Measurements from ENCODE around the gene CDCA3. TPM values are rescaled to one million over a fixed set of nuclear protein-coding genes. Genes with fewer than 3 reads are reported as not detected.

CDCA3 gene
- total RNA-seq, 1 experiment from 2014 or later, result 61.8 TPM

GRCh38 chr12:6840330-6840729 is 10.8 kb downstream of the CDCA3 start:
- CTCF ChIA-PET, result interaction anchor here (1.1 to 5.1 kb wide), 5 partner anchors 12 to 87 kb away, joined by 3 to 28 read pairs (median 7); partner anchors contain the start of genes CDCA3, MLF2 and USP5
- H3K9me3 Mint-ChIP-seq, result no peaks in the 10 kb centered on the region
- no peaks in the 10 kb centered on the region for H3K27me3 Mint-ChIP-seq (ENCODE audit: low read depth)
- H3K27ac Mint-ChIP-seq, result peak overlapping the region; percentile 45; the same call in 1 of the 2 replicates
- DNase-seq (ENCODE audit: low spot score), result no peak
- H3K36me3 Mint-ChIP-seq, result peaks cover 49% of the 10 kb centered on the region
- TF ChIP-seq AR (CRISPR knock-in tag; IDR thresholded peaks at IDR 0.05), result no peak
- TF ChIP-seq NR3C1 (CRISPR knock-in tag; conservative IDR thresholded peaks at IDR 0.05; ENCODE audit: low read depth), result no peak
- TF ChIP-seq PREB (CRISPR knock-in tag; IDR thresholded peaks at IDR 0.05; ENCODE audit: borderline replicate concordance), result no peak
- no peak for TF ChIP-seq ZNF219 (CRISPR knock-in tag; IDR thresholded peaks at IDR 0.05; ENCODE audit: borderline replicate concordance)
- TF ChIP-seq CREB1 (CRISPR knock-in tag; IDR thresholded peaks at IDR 0.05), result no peak
- TF ChIP-seq ESRRA (CRISPR knock-in tag; IDR thresholded peaks at IDR 0.05; ENCODE audit: borderline replicate concordance), result no peak
- no peak for TF ChIP-seq MYBL2 (CRISPR knock-in tag; IDR thresholded peaks at IDR 0.05)
- TF ChIP-seq ATF2 (CRISPR knock-in tag; IDR thresholded peaks at IDR 0.05; ENCODE audit: borderline replicate concordance, low read depth), result no peak
- TF ChIP-seq ZNF532 (CRISPR knock-in tag; IDR thresholded peaks at IDR 0.05; ENCODE audit: borderline replicate concordance), result no peak
- TF ChIP-seq STAT6 (CRISPR knock-in tag; conservative IDR thresholded peaks at IDR 0.05; ENCODE audit: low read depth), result no peak
- TF ChIP-seq ERG (CRISPR knock-in tag; IDR thresholded peaks at IDR 0.05), result no peak
- TF ChIP-seq MXD4 (CRISPR knock-in tag; IDR thresholded peaks at IDR 0.05; ENCODE audit: borderline replicate concordance), result no peak
- no peak for TF ChIP-seq ZNF138 (CRISPR knock-in tag; conservative IDR thresholded peaks at IDR 0.05)
- TF ChIP-seq ZNF121 (CRISPR knock-in tag; IDR thresholded peaks at IDR 0.05), result no peak
- TF ChIP-seq TP53 (CRISPR knock-in tag; IDR thresholded peaks at IDR 0.05), result no peak
- peaks cover 13% of the 10 kb centered on the region for H3K4me1 Mint-ChIP-seq
- POLR2A ChIA-PET, result interaction anchor here (1.0 to 2.2 kb wide), 2 partner anchors 11 to 151 kb away, joined by 3 to 9 read pairs; partner anchors contain the start of genes CDCA3 and USP5
- ATAC-seq, result no peak
- no peak overlapping the region for H3K4me3 Mint-ChIP-seq
